ENCODE results near the gene CELF2.

Gene CELF2

GRCh38 chr10:11004144-11005077, 13.3 kb upstream of the CELF2 start:
- DNase-seq: no peak

GRCh38 chr10:11005725-11006427, 11.8 kb upstream of the CELF2 start:
- no peak for DNase-seq

- no peak for DNase-seq
Measured at GRCh38 chr10:11006428-11006825, 11.2 kb upstream of the CELF2 start.

- DNase-seq: no peak
Measured at GRCh38 chr10:11007476-11008020, 10.1 kb upstream of the CELF2 start.

GRCh38 chr10:11009471-11010308, 8.0 kb upstream of the CELF2 start:
- DNase-seq: no peak

- no peak for DNase-seq
Measured at GRCh38 chr10:11010582-11010981, 7.1 kb upstream of the CELF2 start.

GRCh38 chr10:11011436-11011835, 6.2 kb upstream of the CELF2 start:
- no peak for DNase-seq

- no peak for DNase-seq
Measured at GRCh38 chr10:11011984-11012383, 5.7 kb upstream of the CELF2 start.

GRCh38 chr10:11012421-11013295, 5.0 kb upstream of the CELF2 start:
- no peak for DNase-seq

- DNase-seq: no peak
Measured at GRCh38 chr10:11013836-11014235, 3.8 kb upstream of the CELF2 start.

GRCh38 chr10:11014671-11015445, 2.8 kb upstream of the CELF2 start:
- no peak for DNase-seq

GRCh38 chr10:11015446-11015934, 2.2 kb upstream of the CELF2 start:
- no peak for DNase-seq

- no peak for DNase-seq
Measured at GRCh38 chr10:11017000-11017569, 587 bp upstream of the CELF2 start.

GRCh38 chr10:11018432-11018841, 765 bp downstream of the CELF2 start:
- DNase-seq: no peak

GRCh38 chr10:11018855-11019631, 1.4 kb downstream of the CELF2 start:
- no peak for DNase-seq

- DNase-seq: no peak
Measured at GRCh38 chr10:11019724-11020547, 2.3 kb downstream of the CELF2 start.

- no peak for DNase-seq
Measured at GRCh38 chr10:11020548-11020942, 2.9 kb downstream of the CELF2 start.

GRCh38 chr10:11022213-11022612, 4.5 kb downstream of the CELF2 start:
- no peak for DNase-seq

Data from HCEC 1CT (cell line).